GM18907 (cell line): Measurements from ENCODE around the gene HSPBP1.

Source experiments
- ATAC-seq: cut with Tn5 transposase; IDR thresholded peaks from one replicate; pipeline ENCODE4 v1.9.1; 2021; ENCODE audit warnings: mild to moderate bottlenecking, moderate library complexity; ENCODE audit not compliant: unreplicated experiment

The HSPBP1 gene

DNA sequence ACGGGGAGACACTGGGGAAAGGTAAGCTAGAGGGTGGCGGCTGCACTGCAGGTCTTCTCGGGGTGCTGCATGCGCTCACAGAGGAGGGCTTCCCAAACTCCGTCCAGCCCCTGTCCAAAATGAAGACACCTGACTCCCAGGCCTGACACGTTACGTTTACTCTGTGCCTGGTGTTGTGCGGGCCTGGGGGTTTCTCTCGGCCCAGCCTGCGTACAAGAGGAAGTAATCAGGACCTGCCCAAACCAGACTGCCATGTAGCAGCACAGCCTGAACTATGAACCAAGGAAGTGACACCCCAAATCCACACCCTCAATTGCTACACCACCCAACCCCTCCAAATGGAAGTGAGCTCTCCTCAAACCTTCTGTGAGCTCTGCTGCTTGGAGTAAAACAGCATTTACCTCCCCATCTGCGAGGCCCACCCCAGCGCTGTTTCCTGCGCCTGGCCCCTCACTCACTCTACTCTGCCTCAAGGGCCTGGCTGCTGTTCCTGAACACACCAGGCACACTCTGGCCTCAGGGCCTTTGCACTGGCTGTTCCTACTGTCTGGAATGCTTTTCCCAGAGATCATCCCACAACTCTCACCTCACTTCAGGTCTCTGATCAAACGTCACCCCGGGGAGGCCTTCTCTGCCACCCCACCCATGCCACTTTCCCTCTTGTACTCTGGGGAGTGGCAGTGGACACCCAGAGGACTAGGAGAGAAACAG lies 3.0 kb downstream of the HSPBP1 start:
- peak; percentile 15 for ATAC-seq

GRCh38 chr19:55275851-55276719 lies 3.8 kb downstream of the HSPBP1 start:
- ATAC-seq: peak; percentile 54

DNA sequence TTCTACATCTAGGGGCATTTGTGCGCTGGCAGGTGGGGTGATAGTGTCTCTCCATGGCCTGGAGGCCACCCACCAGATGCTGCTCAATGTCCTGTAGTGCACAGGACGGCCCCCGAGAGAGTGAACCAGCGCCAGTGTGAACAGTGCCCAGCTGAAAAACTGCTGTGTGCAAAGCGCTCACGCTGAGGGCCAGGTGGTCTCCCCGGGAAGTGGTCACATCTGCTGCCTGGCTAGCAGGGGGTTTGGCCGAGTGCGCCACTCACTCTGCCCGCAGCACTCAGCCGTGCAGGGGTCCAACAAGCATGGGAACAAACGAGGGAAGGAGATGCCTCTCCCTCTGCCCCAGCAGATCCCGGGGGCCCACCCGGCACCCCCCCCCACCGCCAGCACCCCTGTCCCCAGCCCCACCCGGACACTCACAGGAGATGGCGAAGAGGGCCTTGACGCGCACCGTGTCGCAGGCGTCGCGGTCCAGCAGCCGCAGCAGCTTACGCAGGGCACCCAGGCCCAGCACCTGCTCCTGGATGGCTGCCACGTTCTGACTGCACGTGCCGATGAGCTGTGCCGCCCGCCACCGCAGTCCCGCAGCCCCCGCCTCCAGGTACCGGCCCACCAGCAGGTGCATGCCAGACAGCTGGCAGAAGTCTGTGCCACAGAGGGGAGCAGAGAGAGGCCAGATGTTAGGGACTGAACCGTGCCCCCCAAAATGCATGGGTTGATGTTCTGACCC lies 5.8 kb downstream of the HSPBP1 start:
- no peak for ATAC-seq

- ATAC-seq: no peak
Measured at GRCh38 chr19:55272142-55272541, 7.8 kb downstream of the HSPBP1 start.

DNA sequence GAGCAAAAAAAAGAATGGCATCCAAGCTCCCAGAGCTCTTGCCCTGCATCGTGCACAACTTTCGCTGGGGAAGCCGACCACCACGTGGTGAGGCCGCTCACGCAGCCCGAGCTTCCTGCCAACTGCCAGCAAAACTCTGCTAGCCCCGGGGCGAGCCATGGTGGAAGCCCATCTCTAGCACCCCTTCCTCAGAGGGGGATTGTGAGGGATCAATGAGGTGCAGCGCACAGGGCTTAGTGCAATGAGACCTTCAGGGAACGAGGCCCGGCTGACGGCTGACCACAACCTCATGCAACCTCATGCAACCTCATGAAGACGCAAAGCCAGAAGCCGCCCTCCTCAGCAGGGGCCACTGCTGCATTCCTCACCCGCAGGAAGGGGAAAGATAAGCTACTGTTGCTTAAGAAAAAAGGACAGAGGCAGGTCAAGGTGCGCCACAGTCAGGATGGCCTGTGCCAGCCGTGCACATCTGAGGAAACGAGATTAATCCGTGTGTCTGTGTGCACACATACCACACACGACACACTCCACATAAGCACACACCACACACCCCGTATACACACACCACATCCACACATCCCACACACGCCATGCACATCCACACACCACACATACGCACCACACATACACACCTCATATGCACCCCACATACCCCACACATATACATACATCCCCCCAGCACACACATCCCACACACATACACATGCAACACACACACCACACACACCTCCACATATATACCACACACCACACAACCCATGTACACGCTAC lies 9.6 kb downstream of the HSPBP1 start:
- ATAC-seq: no peak

GRCh38 chr19:55269299-55269698 lies 10.6 kb downstream of the HSPBP1 start:
- no peak for ATAC-seq

DNA sequence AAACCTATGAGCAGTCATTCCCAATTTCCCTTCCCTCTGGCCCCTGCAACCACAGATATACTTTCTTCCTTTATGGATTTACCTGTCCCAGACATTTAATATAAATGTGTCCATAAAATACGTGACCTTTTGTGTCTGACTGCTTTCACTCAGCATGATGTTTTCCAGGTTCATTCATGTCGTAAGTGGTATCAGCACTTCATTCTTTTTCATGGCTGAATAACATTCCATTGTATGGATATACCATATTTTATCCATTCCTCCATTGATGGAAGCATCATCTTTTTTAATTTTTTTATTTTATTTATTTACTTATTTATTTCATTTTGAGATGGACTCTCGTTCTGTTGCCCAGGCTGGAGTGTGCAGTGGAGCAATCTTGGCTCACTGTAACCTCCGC lies 13.1 kb downstream of the HSPBP1 start:
- no peak for ATAC-seq

DNA sequence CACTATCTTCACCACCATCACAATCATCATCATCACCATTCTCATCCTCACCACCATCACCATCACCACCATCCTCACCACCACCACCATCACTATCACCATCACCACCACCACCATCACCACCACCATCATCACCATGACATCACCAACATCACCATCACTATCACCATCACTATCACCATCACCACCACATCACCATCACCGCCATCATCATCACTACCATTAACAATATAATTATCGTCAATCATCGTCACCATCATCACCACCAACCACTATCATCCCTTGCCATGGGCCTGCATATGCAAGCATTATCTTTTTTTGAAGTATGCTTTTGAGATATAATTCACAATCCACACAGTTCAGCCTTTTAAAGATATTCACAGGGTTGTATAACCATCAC lies 13.5 kb downstream of the HSPBP1 start:
- ATAC-seq: no peak

GRCh38 chr19:55265723-55266386 lies 14.1 kb downstream of the HSPBP1 start:
- no peak for ATAC-seq

DNA sequence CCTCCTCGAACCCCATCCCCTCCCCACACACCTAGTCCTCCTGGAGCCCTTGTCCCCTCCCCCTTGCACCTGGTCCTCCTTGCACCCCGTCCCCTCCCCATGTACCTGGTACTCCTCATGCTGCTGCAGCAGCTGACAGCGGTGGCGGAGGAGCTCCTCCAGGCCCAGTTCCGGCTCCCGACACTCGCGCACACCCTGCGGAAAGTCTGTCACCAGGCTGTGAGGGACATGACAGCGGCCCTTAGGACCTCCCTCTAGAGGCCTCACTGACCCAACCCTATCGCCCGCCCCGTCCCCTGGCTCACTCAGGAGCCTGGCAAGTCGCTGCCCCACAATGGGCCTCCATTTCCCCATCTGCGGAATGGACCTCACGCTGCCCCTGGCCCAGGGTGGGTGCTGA lies 14.7 kb downstream of the HSPBP1 start:
- ATAC-seq: no peak

DNA sequence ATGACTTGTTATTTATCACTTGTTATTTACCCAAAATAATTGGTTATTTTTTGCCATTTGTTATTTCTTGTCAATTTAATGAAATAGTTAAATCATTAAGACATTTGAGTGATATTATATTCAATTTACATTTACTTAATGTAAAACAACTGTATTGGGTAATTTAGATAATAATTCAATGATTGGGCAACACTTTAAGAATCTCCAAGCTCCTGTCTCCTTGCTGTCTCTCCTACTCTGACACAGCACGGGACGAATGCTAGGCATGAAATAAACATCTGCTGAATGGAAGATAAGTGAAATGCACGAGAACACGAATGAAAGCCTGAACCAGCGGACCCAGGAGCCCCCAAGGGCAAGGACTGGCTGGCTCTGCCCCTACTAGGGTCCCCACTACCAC lies 15.4 kb downstream of the HSPBP1 start:
- no peak for ATAC-seq

- ATAC-seq: no peak
Measured at GRCh38 chr19:55262359-55262758, 17.6 kb downstream of the HSPBP1 start.

GRCh38 chr19:55261671-55262126 lies 18.2 kb downstream of the HSPBP1 start:
- no peak for ATAC-seq

DNA sequence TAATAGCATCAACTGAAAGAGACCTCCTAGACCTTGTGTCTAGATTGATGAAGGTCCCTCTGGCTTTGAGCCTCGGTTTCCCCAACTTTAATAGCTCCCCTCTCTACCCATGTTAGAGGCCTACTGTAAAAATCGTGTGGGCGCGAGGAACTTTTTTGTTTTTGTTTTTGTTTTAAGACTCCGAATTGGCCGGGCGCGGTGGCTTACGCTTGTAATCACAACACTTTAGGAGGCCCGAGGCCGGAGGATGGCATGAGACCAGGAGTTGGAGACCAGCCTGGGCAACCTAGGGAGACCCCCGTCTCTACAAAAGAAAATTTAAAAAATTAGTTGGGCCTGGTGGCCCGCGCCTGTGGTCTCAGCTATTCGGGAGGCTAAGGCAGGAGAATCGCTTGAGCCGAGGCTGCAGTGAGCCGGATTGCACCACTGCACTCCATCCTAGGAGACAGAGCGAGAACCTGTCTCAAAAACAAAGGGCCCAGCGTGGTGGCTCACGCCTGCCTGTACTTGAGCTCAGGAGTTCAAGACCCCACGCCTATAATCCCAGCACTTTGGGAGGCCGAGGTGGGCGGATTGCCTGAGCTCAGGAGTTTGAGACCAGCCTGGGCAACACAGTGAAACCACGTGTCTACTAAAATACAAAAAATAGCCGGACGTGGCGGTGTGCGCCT lies 20.2 kb downstream of the HSPBP1 start:
- no peak for ATAC-seq

GRCh38 chr19:55258828-55259539 lies 20.9 kb downstream of the HSPBP1 start, which contains the start of gene PPP6R1:
Gene PPP6R1, minus strand, starts transcription at chr19:55259017. Its CDS starts 11,914 bp downstream, at chr19:55247103.
- peak; percentile 71 for ATAC-seq

DNA sequence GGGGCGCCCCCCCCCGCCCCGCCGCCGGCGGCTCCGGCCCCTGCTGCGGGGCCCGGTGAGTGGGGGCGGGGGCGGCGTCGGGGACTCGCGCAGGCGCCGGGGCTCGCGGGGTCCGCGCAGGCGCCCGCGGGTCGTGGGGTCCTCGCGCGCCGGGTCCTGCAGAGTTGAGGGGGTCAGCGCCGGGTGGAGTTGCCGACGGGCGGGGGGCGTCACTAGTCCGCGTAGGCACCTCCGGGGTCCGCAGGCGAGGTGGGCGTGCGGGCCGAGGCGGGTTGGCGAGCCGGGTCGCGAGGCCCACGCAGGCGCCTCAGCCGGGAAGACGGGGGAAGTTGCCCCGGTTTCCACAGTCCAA lies 21.5 kb downstream of the HSPBP1 start:
- ATAC-seq: peak; percentile 14

DNA sequence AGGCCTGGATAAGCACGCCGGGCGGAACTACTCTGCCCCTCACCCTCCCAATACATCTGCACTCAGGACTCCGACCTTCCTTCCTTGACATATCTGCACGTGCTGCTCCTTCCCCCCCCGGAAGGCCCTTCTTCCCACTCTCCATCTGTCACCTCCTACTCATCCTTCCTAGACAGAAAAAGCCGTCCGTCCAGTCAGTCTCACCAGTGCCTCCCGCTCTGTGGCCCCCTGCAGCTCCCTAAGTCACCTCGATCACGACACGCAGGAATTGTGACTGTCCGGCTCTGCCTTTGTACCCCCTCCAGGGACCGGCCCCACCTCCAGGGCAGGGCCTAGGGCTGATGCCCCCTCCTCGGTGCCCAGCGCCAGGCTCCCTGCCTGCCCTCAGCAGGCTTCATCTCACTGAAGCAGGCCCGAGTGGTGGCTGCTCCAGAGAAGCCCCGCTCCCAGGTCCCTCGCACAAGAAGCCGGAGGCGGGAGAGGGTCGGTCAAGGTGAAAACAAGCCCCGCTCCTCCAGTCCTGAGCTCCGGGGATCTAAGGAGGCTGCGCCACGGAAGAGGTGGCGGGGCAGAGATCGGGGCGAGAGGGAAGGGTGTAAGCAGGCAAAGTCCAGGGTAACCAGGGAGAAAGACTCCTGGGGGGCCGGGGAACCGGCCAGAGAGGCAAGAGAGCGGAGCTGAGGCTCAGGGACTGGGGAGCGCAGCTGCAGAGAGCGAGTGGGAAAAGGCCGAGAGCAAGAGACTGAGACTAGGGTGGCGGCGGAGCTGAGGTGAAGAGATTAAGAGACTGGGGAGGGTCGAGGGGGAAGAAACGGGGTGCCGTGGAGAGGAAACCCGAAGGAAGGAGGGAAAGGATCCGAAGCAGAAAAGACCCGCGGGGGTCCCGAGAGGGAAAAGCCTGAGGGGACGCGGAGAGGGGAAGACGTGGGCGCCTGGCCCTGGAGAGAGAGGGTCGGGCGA lies 22.2 kb downstream of the HSPBP1 start:
- ATAC-seq: no peak
